ENCODE measurements around the gene MASP1.
"Not testable (repeated sequence)": the region's sequence is repeated elsewhere in the genome, so short reads cannot be mapped to it uniquely, and the experiment has no call there.

MASP1 gene

DNA sequence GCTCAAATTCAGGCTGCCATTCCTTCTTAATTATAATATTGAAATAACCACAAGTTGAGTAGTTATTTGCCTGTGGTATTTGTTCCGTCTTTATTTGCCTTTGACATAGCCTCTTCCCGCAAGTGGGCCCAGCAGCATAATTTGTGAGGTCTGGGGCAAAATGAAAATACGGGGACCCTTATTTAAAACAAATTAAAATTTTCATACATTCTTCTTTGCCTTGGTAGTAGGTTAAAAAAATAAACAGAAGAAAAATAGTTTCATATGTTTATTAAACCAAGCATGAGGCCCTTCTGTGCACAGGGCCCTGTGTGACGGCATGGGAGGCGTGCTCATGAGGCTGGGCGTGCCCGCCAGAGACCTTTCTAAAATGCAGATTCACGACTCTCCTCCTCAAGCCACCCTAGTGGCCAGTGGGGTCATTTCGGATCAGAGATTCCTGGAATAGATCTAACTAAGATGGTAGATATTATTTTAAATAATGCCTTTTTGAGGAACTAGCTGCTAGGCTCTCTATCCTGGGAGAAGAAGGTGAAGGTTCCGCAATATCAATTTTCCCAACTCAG is 35.4 kb downstream of the MASP1 start:
- Histone ChIP-seq H3K9me3 (ENCODE audit: control insufficient read depth in 1 of 2, low read length in 2 of 2) (no peaks in the 10 kb centered on the region), H3K36me3 (ENCODE audit: control insufficient read depth in 1 of 2, insufficient read depth in 2 of 2, low read length in 2 of 2) (no peaks in the 10 kb centered on the region), H3K27ac (ENCODE audit: low read depth, low read length) (no peak overlapping the region)

DNA sequence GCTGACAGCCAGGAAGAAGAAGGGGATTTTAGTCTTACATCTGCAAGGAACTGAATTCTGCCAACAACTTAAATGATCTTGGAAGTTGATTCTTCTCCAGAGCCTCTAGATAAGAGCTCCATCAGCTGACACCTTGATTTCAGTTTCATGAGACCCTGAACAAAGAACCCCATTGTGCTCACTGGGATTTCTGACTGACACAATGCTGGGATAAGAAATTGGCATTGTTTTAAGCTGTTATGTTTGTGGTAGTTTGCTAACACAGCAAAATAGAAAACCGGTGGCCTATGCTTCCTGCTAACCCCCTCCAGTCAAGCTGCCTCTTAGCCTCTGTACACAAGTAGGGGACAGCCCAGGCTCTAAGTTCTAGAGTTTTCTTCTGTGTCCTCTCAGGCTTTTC is 36.2 kb downstream of the MASP1 start:
- H3K36me3 ChIP-seq (ENCODE audit: control insufficient read depth in 1 of 2, insufficient read depth in 2 of 2, low read length in 2 of 2) = no peaks in the 10 kb centered on the region
- no peaks in the 10 kb centered on the region for H3K4me1 ChIP-seq (ENCODE audit: control insufficient read depth in 1 of 2, insufficient read depth in 2 of 2, low read length in 2 of 2)
- no peak overlapping the region for H3K27ac ChIP-seq (ENCODE audit: low read depth, low read length)
- H3K4me3 ChIP-seq (ENCODE audit: low read depth in 1 of 2, low read length in 2 of 2) = no peak overlapping the region
- no peak overlapping the region for H3K9ac ChIP-seq (ENCODE audit: low read depth in 1 of 2, low read length in 2 of 2)
- H3K9me3 ChIP-seq (ENCODE audit: control insufficient read depth in 1 of 2, low read length in 2 of 2) = no peaks in the 10 kb centered on the region
- no peaks in the 10 kb centered on the region for H3K27me3 ChIP-seq (ENCODE audit: control insufficient read depth in 1 of 2, insufficient read depth in 2 of 2, low read length in 2 of 2)

More for the DNA sequence above, 35.4 kb downstream of the MASP1 start:
- no peak overlapping the region for H3K4me3 ChIP-seq (ENCODE audit: low read depth in 1 of 2, low read length in 2 of 2)
- no peaks in the 10 kb centered on the region for H3K27me3 ChIP-seq (ENCODE audit: control insufficient read depth in 1 of 2, insufficient read depth in 2 of 2, low read length in 2 of 2)
- no peak overlapping the region for H3K9ac ChIP-seq (ENCODE audit: low read depth in 1 of 2, low read length in 2 of 2)
- no peaks in the 10 kb centered on the region for H3K4me1 ChIP-seq (ENCODE audit: control insufficient read depth in 1 of 2, insufficient read depth in 2 of 2, low read length in 2 of 2)

DNA sequence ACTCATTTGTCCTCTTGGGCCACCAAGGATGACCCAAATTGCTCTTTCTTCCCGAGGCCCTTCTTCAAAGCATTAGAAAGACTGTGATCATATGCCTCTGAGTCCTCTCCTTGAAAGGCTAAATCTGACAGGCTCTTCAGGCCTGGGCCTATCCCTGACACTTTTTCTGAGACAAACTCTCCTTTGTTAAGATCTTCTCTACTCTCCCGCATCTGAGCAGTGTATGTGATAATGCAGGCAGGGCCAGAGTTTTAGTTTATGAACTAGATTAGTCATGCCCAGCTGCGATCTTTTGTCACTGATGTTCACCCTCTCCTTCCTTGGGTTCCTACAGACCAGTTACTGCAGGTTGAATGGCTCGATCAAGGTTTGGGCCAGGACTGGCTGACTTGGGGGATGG is 39.2 kb downstream of the MASP1 start:
- no peak overlapping the region for H3K4me3 ChIP-seq (ENCODE audit: low read depth in 1 of 2, low read length in 2 of 2)
- no peak overlapping the region for H3K27ac ChIP-seq (ENCODE audit: low read depth, low read length)
- H3K9me3 ChIP-seq (ENCODE audit: control insufficient read depth in 1 of 2, low read length in 2 of 2) = no peaks in the 10 kb centered on the region
- H3K27me3 ChIP-seq (ENCODE audit: control insufficient read depth in 1 of 2, insufficient read depth in 2 of 2, low read length in 2 of 2) = no peaks in the 10 kb centered on the region
- H3K36me3 ChIP-seq (ENCODE audit: control insufficient read depth in 1 of 2, insufficient read depth in 2 of 2, low read length in 2 of 2) = no peaks in the 10 kb centered on the region
- no peak overlapping the region for H3K9ac ChIP-seq (ENCODE audit: low read depth in 1 of 2, low read length in 2 of 2)
- no peaks in the 10 kb centered on the region for H3K4me1 ChIP-seq (ENCODE audit: control insufficient read depth in 1 of 2, insufficient read depth in 2 of 2, low read length in 2 of 2)

DNA sequence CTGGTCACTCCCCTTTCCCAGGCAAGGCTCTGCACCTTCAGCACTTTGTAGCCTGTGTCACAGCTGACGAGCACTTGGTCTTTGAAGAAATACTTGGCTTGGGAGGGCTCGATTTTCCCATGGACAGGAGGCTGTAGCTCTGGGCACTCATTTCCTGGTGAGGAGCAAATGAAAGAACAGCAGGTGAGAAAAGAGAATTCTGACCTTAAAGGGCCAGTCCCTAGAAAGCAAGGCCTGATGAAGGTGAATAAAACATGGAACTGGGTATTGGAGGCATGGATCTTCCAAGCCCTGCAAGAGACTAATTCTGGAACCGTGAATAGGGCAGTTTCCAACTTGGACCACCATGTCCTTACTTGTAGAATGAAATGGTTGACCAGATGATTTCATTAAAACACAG is 39.9 kb downstream of the MASP1 start:
- no peak overlapping the region for H3K27ac ChIP-seq (ENCODE audit: low read depth, low read length)
- no peaks in the 10 kb centered on the region for H3K36me3 ChIP-seq (ENCODE audit: control insufficient read depth in 1 of 2, insufficient read depth in 2 of 2, low read length in 2 of 2)
- H3K4me3 ChIP-seq (ENCODE audit: low read depth in 1 of 2, low read length in 2 of 2) = no peak overlapping the region
- no peaks in the 10 kb centered on the region for H3K27me3 ChIP-seq (ENCODE audit: control insufficient read depth in 1 of 2, insufficient read depth in 2 of 2, low read length in 2 of 2)
- no peaks in the 10 kb centered on the region for H3K4me1 ChIP-seq (ENCODE audit: control insufficient read depth in 1 of 2, insufficient read depth in 2 of 2, low read length in 2 of 2)
- H3K9ac ChIP-seq (ENCODE audit: low read depth in 1 of 2, low read length in 2 of 2) = no peak overlapping the region
- no peaks in the 10 kb centered on the region for H3K9me3 ChIP-seq (ENCODE audit: control insufficient read depth in 1 of 2, low read length in 2 of 2)

DNA sequence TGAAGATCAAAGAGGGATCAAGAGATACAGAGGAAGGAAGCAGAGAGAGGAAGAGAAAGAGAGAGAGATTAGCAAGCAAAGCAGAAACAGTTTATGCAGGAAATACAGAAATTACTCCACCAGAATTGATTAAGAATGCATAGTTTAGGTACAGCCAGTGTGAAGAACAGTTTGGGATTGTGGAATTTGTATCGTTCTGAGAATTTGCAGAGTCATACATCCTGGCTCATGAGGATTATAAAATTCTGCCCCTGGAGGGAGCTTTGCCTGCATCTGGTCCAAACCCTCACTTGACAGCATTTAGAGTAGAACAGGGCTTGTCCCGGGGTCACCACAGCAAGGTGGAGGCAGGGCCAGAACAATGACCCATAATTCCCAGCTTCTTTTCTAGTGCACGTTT is 44.1 kb downstream of the MASP1 start:
- Histone ChIP-seq H3K27ac (ENCODE audit: low read depth, low read length) (no peak overlapping the region), H3K27me3 (ENCODE audit: control insufficient read depth in 1 of 2, insufficient read depth in 2 of 2, low read length in 2 of 2) (no peaks in the 10 kb centered on the region), H3K9me3 (ENCODE audit: control insufficient read depth in 1 of 2, low read length in 2 of 2) (no peaks in the 10 kb centered on the region), H3K4me1 (ENCODE audit: control insufficient read depth in 1 of 2, insufficient read depth in 2 of 2, low read length in 2 of 2) (no peaks in the 10 kb centered on the region), H3K9ac (ENCODE audit: low read depth in 1 of 2, low read length in 2 of 2) (no peak overlapping the region), H3K4me3 (ENCODE audit: low read depth in 1 of 2, low read length in 2 of 2) (no peak overlapping the region), H3K36me3 (ENCODE audit: control insufficient read depth in 1 of 2, insufficient read depth in 2 of 2, low read length in 2 of 2) (no peaks in the 10 kb centered on the region)

DNA sequence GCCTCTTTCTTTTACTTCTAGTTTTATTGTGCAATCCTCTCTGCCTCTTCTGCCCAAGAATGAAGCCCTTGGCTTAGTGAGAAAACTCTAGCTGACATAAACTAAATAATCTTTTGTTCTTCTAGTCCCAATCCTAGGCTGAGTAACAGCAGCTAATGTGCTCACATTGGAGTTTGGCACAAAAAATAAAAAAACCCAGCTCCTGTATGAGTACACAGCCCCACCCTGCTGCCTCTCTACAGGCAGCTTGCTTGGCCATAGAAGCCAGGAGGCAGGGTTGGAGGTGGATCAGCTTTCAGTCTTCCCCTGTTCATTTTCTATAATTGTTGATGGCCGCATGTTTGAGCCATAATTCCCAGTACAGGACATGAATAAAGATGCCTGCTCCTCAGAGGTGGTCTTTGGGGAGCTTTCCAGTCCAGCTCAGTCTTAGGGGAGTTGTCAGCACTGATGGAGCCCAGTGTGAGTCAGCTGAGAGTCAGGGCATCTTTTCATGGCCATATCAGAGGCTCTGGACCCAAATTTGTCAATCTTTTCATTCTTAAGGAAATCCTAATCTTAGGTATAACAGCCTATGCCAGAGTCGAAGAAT is 47.5 kb downstream of the MASP1 start:
- Histone ChIP-seq H3K9me3 (ENCODE audit: control insufficient read depth in 1 of 2, low read length in 2 of 2) (no peaks in the 10 kb centered on the region), H3K4me1 (ENCODE audit: control insufficient read depth in 1 of 2, insufficient read depth in 2 of 2, low read length in 2 of 2) (no peaks in the 10 kb centered on the region), H3K4me3 (ENCODE audit: low read depth in 1 of 2, low read length in 2 of 2) (no peak overlapping the region), H3K27ac (ENCODE audit: low read depth, low read length) (no peak overlapping the region), H3K36me3 (ENCODE audit: control insufficient read depth in 1 of 2, insufficient read depth in 2 of 2, low read length in 2 of 2) (no peaks in the 10 kb centered on the region), H3K9ac (ENCODE audit: low read depth in 1 of 2, low read length in 2 of 2) (no peak overlapping the region), H3K27me3 (ENCODE audit: control insufficient read depth in 1 of 2, insufficient read depth in 2 of 2, low read length in 2 of 2) (no peaks in the 10 kb centered on the region)

DNA sequence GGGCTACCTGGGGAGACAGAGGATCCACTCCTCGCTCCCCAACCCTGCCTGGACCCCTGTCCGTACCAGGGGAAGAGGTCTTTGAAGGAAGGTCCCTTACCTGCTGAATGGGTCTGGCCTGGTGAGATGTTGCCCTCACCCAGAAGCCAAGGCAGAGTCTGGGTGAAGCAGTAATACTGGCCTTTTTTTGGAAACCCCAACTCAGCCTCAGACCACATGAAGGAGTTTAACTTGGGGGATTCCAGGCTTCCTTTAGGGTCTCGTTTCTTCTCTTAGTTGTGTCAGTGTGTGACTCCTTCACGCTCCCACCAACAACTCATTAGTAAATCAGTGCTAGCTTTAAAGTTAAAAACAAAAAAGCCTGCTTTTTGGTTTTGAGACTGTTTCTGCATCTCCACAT is 48.6 kb downstream of the MASP1 start:
- no peak overlapping the region for H3K27ac ChIP-seq (ENCODE audit: low read depth, low read length)
- H3K27me3 ChIP-seq (ENCODE audit: control insufficient read depth in 1 of 2, insufficient read depth in 2 of 2, low read length in 2 of 2) = no peaks in the 10 kb centered on the region
- H3K36me3 ChIP-seq (ENCODE audit: control insufficient read depth in 1 of 2, insufficient read depth in 2 of 2, low read length in 2 of 2) = no peaks in the 10 kb centered on the region
- no peak overlapping the region for H3K4me3 ChIP-seq (ENCODE audit: low read depth in 1 of 2, low read length in 2 of 2)
- H3K9me3 ChIP-seq (ENCODE audit: control insufficient read depth in 1 of 2, low read length in 2 of 2) = no peaks in the 10 kb centered on the region
- no peaks in the 10 kb centered on the region for H3K4me1 ChIP-seq (ENCODE audit: control insufficient read depth in 1 of 2, insufficient read depth in 2 of 2, low read length in 2 of 2)
- H3K9ac ChIP-seq (ENCODE audit: low read depth in 1 of 2, low read length in 2 of 2) = no peak overlapping the region

DNA sequence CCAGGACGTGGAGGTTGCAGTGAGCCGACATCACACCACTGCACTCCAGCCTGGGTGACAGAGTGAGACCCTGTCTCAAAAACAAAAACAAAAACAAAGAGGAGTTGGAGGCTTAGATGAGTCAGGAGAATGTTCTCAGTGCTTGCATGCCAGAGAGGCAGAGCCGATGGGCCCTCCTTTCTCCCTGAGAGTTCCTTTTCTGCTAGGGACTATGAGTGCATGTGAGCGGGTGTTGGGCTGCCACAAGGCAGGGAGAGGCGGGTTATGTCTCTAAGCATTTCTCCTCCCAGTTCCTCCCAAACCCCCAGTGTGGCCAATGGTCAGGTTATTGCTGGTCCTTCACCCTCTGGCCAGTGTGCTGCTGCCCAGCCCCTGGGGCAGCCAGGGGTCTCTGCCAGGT is 49.1 kb downstream of the MASP1 start:
- Histone ChIP-seq H3K9me3 (ENCODE audit: control insufficient read depth in 1 of 2, low read length in 2 of 2) (no peaks in the 10 kb centered on the region), H3K27me3 (ENCODE audit: control insufficient read depth in 1 of 2, insufficient read depth in 2 of 2, low read length in 2 of 2) (no peaks in the 10 kb centered on the region), H3K4me3 (ENCODE audit: low read depth in 1 of 2, low read length in 2 of 2) (no peak overlapping the region), H3K4me1 (ENCODE audit: control insufficient read depth in 1 of 2, insufficient read depth in 2 of 2, low read length in 2 of 2) (no peaks in the 10 kb centered on the region), H3K36me3 (ENCODE audit: control insufficient read depth in 1 of 2, insufficient read depth in 2 of 2, low read length in 2 of 2) (no peaks in the 10 kb centered on the region), H3K9ac (ENCODE audit: low read depth in 1 of 2, low read length in 2 of 2) (no peak overlapping the region), H3K27ac (ENCODE audit: low read depth, low read length) (no peak overlapping the region)

DNA sequence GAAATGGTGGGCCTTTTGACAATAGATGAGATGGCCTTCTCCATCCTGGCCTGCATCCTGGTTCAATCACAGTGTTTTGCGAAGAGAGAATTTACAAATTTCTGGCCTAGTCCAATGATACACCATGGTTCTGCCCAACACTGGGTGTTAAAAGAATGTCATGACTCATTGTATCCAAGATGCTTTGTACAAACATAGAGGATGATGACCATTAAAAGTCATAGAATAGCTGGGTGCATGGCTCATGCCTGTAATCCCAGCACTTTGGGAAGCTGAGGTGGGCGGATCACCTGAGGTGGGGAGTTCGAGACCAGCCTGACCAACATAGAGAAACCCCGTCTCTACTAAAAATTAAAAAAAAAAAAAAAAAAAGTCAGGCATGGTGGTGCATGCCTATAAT is 52.7 kb downstream of the MASP1 start:
- H3K27ac ChIP-seq (ENCODE audit: low read depth, low read length); H3K4me3 ChIP-seq (ENCODE audit: low read depth in 1 of 2, low read length in 2 of 2); H3K9ac ChIP-seq (ENCODE audit: low read depth in 1 of 2, low read length in 2 of 2): not testable (repeated sequence)

DNA sequence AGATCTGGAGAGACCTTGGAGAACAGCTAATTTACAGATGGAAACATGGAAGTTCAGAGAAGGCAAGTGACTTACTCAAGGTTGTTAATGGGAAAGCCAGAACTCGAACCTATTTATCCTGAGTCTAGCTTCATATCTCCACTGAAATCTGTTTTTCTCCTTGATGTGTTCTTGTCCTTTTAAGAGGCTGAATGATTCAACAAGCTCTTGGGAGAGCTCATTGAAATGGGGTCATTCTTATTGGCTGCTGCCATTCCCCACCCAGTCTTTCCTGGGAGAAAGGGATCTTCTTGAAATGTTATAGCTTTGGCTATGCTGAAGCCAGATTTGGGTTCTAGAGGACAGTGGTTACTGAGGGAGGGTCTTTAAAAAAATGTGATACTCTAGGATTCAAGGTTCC is 53.3 kb downstream of the MASP1 start:
- Histone ChIP-seq H3K27me3 (ENCODE audit: control insufficient read depth in 1 of 2, insufficient read depth in 2 of 2, low read length in 2 of 2) (no peaks in the 10 kb centered on the region), H3K27ac (ENCODE audit: low read depth, low read length) (no peak overlapping the region), H3K9ac (ENCODE audit: low read depth in 1 of 2, low read length in 2 of 2) (no peak overlapping the region), H3K36me3 (ENCODE audit: control insufficient read depth in 1 of 2, insufficient read depth in 2 of 2, low read length in 2 of 2) (no peaks in the 10 kb centered on the region), H3K9me3 (ENCODE audit: control insufficient read depth in 1 of 2, low read length in 2 of 2) (no peaks in the 10 kb centered on the region), H3K4me3 (ENCODE audit: low read depth in 1 of 2, low read length in 2 of 2) (no peak overlapping the region), H3K4me1 (ENCODE audit: control insufficient read depth in 1 of 2, insufficient read depth in 2 of 2, low read length in 2 of 2) (no peaks in the 10 kb centered on the region)

More for the DNA sequence above, 52.7 kb downstream of the MASP1 start:
- not testable (repeated sequence) for H3K4me1 ChIP-seq (ENCODE audit: control insufficient read depth in 1 of 2, insufficient read depth in 2 of 2, low read length in 2 of 2); H3K9me3 ChIP-seq (ENCODE audit: control insufficient read depth in 1 of 2, low read length in 2 of 2); H3K27me3 ChIP-seq (ENCODE audit: control insufficient read depth in 1 of 2, insufficient read depth in 2 of 2, low read length in 2 of 2); H3K36me3 ChIP-seq (ENCODE audit: control insufficient read depth in 1 of 2, insufficient read depth in 2 of 2, low read length in 2 of 2)

DNA sequence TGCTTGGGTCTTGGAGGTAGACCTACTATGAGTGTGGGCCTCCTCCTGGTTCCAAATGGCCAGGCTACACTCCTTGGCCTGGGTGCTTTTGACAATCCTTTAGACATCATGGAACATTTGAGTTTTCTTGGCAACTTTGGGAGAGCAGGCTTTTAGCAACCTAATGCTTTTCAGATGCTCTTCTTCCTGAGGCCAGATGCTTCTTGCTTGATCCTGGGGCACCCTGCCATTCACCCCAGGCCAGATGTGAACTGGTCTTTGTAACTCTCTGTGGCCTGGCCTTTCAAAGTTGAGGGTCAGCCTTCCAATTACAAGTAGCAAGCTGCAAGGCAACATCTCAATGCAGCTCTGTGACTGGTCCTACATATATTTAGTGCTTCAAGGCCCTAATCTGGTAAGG is 53.8 kb downstream of the MASP1 start:
- Histone ChIP-seq H3K4me1 (ENCODE audit: control insufficient read depth in 1 of 2, insufficient read depth in 2 of 2, low read length in 2 of 2) (no peaks in the 10 kb centered on the region), H3K9me3 (ENCODE audit: control insufficient read depth in 1 of 2, low read length in 2 of 2) (no peaks in the 10 kb centered on the region), H3K27me3 (ENCODE audit: control insufficient read depth in 1 of 2, insufficient read depth in 2 of 2, low read length in 2 of 2) (no peaks in the 10 kb centered on the region), H3K36me3 (ENCODE audit: control insufficient read depth in 1 of 2, insufficient read depth in 2 of 2, low read length in 2 of 2) (no peaks in the 10 kb centered on the region), H3K9ac (ENCODE audit: low read depth in 1 of 2, low read length in 2 of 2) (no peak overlapping the region), H3K4me3 (ENCODE audit: low read depth in 1 of 2, low read length in 2 of 2) (no peak overlapping the region), H3K27ac (ENCODE audit: low read depth, low read length) (no peak overlapping the region)

Measured in duodenal mucosa (tissue), 2 donors.